Keratinocyte (primary cell): ENCODE data around the gene LRGUK. TPM values are rescaled to one million over a fixed set of nuclear protein-coding genes. Genes with fewer than 3 reads are reported as not detected.

Source experiments
- DNase-seq: peaks from one replicate; pipeline ENCODE4 v3.0.0-alpha.2; 2011; ENCODE audit warnings: low read depth, missing footprints, low spot score
- FAIRE-seq: peaks from 2 replicates; lab custom pipeline; 2011; peaks lifted over from hg19 to GRCh38; lab: Jason Lieb, UNC
- H2AFZ ChIP-seq: 2 replicates; pipeline ENCODE4 v1.6.0; 2012; ENCODE audit warnings: low read length, control low read depth, inconsistent platforms; ENCODE audit not compliant: control insufficient read depth
- H3K27ac ChIP-seq: 2 replicates; pipeline ENCODE4 v1.5.1; 2011; ENCODE audit warnings: low read length; ENCODE audit not compliant: control insufficient read depth, insufficient read depth
- H3K27me3 ChIP-seq: 3 replicates; pipeline ENCODE4 v1.6.0; 2011; ENCODE audit warnings: low read length; ENCODE audit not compliant: control insufficient read depth, insufficient read depth; ENCODE audit errors: extremely low read depth
- H3K36me3 ChIP-seq, 2 experiments: 2 replicates in 1 of 2; 3 replicates in 1 of 2; pipeline ENCODE4 v1.5.1; 2011; ENCODE audit warnings: low read length in 2 of 2, mild to moderate bottlenecking in 1 of 2; ENCODE audit not compliant: control insufficient read depth in 2 of 2, insufficient read depth in 2 of 2; ENCODE audit errors: extremely low read depth in 1 of 2
- H3K4me1 ChIP-seq: 3 replicates; pipeline ENCODE4 v1.5.1; 2011; ENCODE audit warnings: low read length; ENCODE audit not compliant: control insufficient read depth, insufficient read depth; ENCODE audit errors: extremely low read depth
- H3K4me2 ChIP-seq: 3 replicates; pipeline ENCODE4 v1.6.0; 2011; ENCODE audit warnings: low read depth, low read length; ENCODE audit not compliant: control insufficient read depth, insufficient read depth; ENCODE audit errors: extremely low read depth
- H3K4me3 ChIP-seq, 3 experiments: fragments of 200-600 bp in 1 of 3; sonication (generic) in 1 of 3; 2 replicates in 2 of 3; 3 replicates in 1 of 3; pipeline ENCODE4 v1.5.1; 2011 to 2016; ENCODE audit warnings: low read length in 3 of 3, mild to moderate bottlenecking in 3 of 3, control low read depth in 2 of 3, inconsistent platforms in 1 of 3, low read depth in 1 of 3, mixed read lengths in 1 of 3, mixed run types in 1 of 3, moderate library complexity in 1 of 3; ENCODE audit not compliant: control insufficient read depth in 2 of 3, insufficient read depth in 2 of 3; ENCODE audit errors: extremely low read depth in 1 of 3
- H3K79me2 ChIP-seq: 2 replicates; pipeline ENCODE4 v1.6.0; 2012; ENCODE audit warnings: low read length; ENCODE audit not compliant: control insufficient read depth, insufficient read depth
- H3K9ac ChIP-seq: 3 replicates; pipeline ENCODE4 v1.6.0; 2011; ENCODE audit warnings: low read length; ENCODE audit not compliant: control insufficient read depth, insufficient read depth; ENCODE audit errors: extremely low read depth
- H3K9me1 ChIP-seq: 3 replicates; pipeline ENCODE4 v1.6.0; 2011; ENCODE audit warnings: low read length; ENCODE audit not compliant: control insufficient read depth, insufficient read depth; ENCODE audit errors: extremely low read depth
- H3K9me3 ChIP-seq: 2 replicates; pipeline ENCODE4 v1.5.1; 2012; ENCODE audit warnings: low read depth, low read length; ENCODE audit not compliant: control insufficient read depth
- H4K20me1 ChIP-seq: 3 replicates; pipeline ENCODE4 v1.6.0; 2011; ENCODE audit warnings: low read length; ENCODE audit not compliant: control insufficient read depth, insufficient read depth; ENCODE audit errors: extremely low read depth
- EZH2 ChIP-seq: IDR thresholded peaks from one replicate; pipeline ENCODE4 v1.6.1; 2012; ENCODE audit warnings: inconsistent platforms, mild to moderate bottlenecking, low read length, moderate library complexity
- dilution Hi-C: fragments of 300-500 bp; cut with MboI; formaldehyde crosslinking; loops from one replicate; pipeline ENCODE4 v1.7.0; 2020; ENCODE audit warnings: low sequenced_read_pairs; ENCODE audit not compliant: extremely low pct_ligation_motif_present
- polyA plus RNA-seq, 5 experiments: library from polyadenylated mRNA; depleted of rRNA in 3 of 5; stranded (reverse) in 3 of 5; stranded (forward) in 1 of 5; unstranded in 1 of 5; fragments of >200 nt; gene quantifications; 1 replicate in 1 of 5; 2 replicates in 3 of 5; 3 replicates in 1 of 5; pipeline versions ENCODE4 v1.2.1 to v1.2.3, GENCODE V29; 2011 to 2012; ENCODE audit warnings: missing spikeins in 2 of 5, low read depth in 1 of 5, low replicate concordance in 1 of 5
- TF ChIP-seq, protein P1 (sequence below), 3 experiments: IDR thresholded peaks in 1 of 3; conservative IDR thresholded peaks in 1 of 3; optimal IDR thresholded peaks in 1 of 3; 2 replicates in 2 of 3; 3 replicates in 1 of 3; pipeline versions ENCODE3 to v1.5.1; 2011; ENCODE audit warnings: low read length in 3 of 3, mild to moderate bottlenecking in 3 of 3, moderate library complexity in 2 of 3, control low read depth in 1 of 3, inconsistent platforms in 1 of 3; ENCODE audit not compliant: insufficient read depth in 2 of 3; ENCODE audit errors: extremely low read depth in 1 of 3

LRGUK gene
- polyA plus RNA-seq, 1 donor (not counting 4 experiments of a cell fraction or from before 2014, with no cell fraction given) = 0.50 TPM

GRCh38 chr7:134195252-134195651 lies 68.1 kb downstream of the LRGUK start:
- Histone ChIP-seq H3K36me3 (no peaks in the 10 kb centered on the region), H3K4me1 (no peaks in the 10 kb centered on the region), H3K4me3 (no peak overlapping the region), H3K9me3 (no peaks in the 10 kb centered on the region), H3K9me1 (no peaks in the 10 kb centered on the region), H3K27me3 (no peaks in the 10 kb centered on the region), H3K4me2 (no peak overlapping the region), H3K79me2 (no peaks in the 10 kb centered on the region), H4K20me1 (no peaks in the 10 kb centered on the region), H3K27ac (no peak overlapping the region), H2AFZ (no peak overlapping the region), H3K9ac (no peak overlapping the region)
- dilution Hi-C loops = no loop called here
- DNase-seq (no peak), FAIRE-seq (no peak)
- TF ChIP-seq, protein P1, sequence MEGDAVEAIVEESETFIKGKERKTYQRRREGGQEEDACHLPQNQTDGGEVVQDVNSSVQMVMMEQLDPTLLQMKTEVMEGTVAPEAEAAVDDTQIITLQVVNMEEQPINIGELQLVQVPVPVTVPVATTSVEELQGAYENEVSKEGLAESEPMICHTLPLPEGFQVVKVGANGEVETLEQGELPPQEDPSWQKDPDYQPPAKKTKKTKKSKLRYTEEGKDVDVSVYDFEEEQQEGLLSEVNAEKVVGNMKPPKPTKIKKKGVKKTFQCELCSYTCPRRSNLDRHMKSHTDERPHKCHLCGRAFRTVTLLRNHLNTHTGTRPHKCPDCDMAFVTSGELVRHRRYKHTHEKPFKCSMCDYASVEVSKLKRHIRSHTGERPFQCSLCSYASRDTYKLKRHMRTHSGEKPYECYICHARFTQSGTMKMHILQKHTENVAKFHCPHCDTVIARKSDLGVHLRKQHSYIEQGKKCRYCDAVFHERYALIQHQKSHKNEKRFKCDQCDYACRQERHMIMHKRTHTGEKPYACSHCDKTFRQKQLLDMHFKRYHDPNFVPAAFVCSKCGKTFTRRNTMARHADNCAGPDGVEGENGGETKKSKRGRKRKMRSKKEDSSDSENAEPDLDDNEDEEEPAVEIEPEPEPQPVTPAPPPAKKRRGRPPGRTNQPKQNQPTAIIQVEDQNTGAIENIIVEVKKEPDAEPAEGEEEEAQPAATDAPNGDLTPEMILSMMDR (optimal IDR thresholded peaks at IDR 0.05 in 1 of 3, IDR thresholded peaks at IDR 0.05 in 1 of 3, conservative IDR thresholded peaks at IDR 0.05 in 1 of 3; ENCODE audit: extremely low read depth in 1 of 3, insufficient read depth in 2 of 3, low read length in 3 of 3) = no peak
- no peak for TF ChIP-seq EZH2

DNA sequence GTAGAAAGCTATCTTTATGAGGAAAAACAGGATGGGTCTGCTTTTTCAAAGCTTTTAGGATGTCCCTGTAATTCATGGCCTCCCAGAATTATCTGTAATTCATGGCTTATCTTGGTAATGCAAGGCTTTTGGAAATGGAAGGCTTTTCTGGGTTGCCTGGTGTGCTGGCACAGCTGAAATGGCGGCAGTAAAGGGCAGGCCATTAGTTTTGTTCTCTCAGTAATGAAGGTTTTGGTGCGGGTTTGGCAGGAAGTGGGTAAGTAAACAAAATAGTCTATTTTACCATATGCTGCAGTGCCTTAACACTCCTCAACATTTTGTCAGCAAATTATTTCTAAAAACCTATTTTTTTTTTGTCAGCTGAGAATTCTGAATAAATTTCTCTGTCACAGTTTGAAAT lies 69.3 kb downstream of the LRGUK start:
- Histone ChIP-seq H3K4me3 (no peak overlapping the region), H3K27me3 (no peaks in the 10 kb centered on the region), H3K9me3 (no peaks in the 10 kb centered on the region), H4K20me1 (no peaks in the 10 kb centered on the region), H3K27ac (no peak overlapping the region), H3K79me2 (no peaks in the 10 kb centered on the region), H3K4me2 (no peak overlapping the region), H3K9me1 (no peaks in the 10 kb centered on the region), H3K36me3 (no peaks in the 10 kb centered on the region), H2AFZ (no peak overlapping the region), H3K9ac (no peak overlapping the region), H3K4me1 (no peaks in the 10 kb centered on the region)
- FAIRE-seq (no peak), DNase-seq (no peak)
- dilution Hi-C loops = no loop called here
- TF ChIP-seq, protein P1 (optimal IDR thresholded peaks at IDR 0.05 in 1 of 3, IDR thresholded peaks at IDR 0.05 in 1 of 3, conservative IDR thresholded peaks at IDR 0.05 in 1 of 3; ENCODE audit: extremely low read depth in 1 of 3, insufficient read depth in 2 of 3, low read length in 3 of 3) = no peak
- no peak for TF ChIP-seq EZH2
